HCT116 (cell line): ENCODE measurements around the gene NEK3. TPM values are rescaled to one million over a fixed set of nuclear protein-coding genes. Genes with fewer than 3 reads are reported as not detected.

Experiments used
- ATAC-seq: fragments of 200-7000 bp; cut with Tn5 transposase; 2 replicates; pipeline ENCODE4 v1.9.1; 2020; ENCODE audit warnings: mild to moderate bottlenecking, moderate library complexity
- BruUV-seq: library from RNA; stranded (reverse); fragments of 400-500 nt; replicated peaks from 2 replicates; lab custom pipeline; 2021; lab: Mats Ljungman, UMichigan
- CTCF ChIA-PET: fragments of 300-600 bp; sonication (Branson Sonifier 250); formaldehyde crosslinking; loops from one replicate; lab custom pipeline; 2021; ENCODE audit warnings: antibody characterized with exemption; lab: Charles Lee
- POLR2A ChIA-PET: fragments of 300-600, 350-600 bp; sonication (Branson Sonifier 250); formaldehyde crosslinking; loops from one replicate; lab custom pipeline; 2021; ENCODE audit warnings: antibody characterized with exemption; lab: Charles Lee
- RAD21 ChIA-PET, 2 experiments: fragments of 300-600 bp; sonication (Branson Sonifier 250); formaldehyde crosslinking; loops; one replicate each; lab custom pipeline; 2023; ENCODE audit warnings: low total read pairs in 2 of 2; ENCODE audit not compliant: uncharacterized antibody in 2 of 2, unreplicated experiment in 2 of 2, low non-redundant PET in 1 of 2; lab: Charles Lee
- DNase-seq: peaks from one replicate; pipeline ENCODE4 v3.0.0-alpha.2; 2010; ENCODE audit warnings: low read depth, low spot score
- H2AFZ ChIP-seq: fragments of 200-600 bp; shearing (Covaris generic), sonication (generic); 2 replicates; pipeline ENCODE4 v1.6.1; 2017; ENCODE audit warnings: low read depth, mixed run types, mixed read lengths, antibody characterized with exemption, low read length; ENCODE audit not compliant: poor library complexity, severe bottlenecking
- H3K27ac ChIP-seq: 2 replicates; pipeline ENCODE4 v1.5.1; 2012; ENCODE audit warnings: low read depth, low read length
- H3K27me3 ChIP-seq: fragments of 200-600 bp; sonication (generic); 2 replicates; pipeline ENCODE4 v1.6.1; 2016; ENCODE audit warnings: mixed run types, low read length, mixed read lengths; ENCODE audit not compliant: insufficient read depth
- H3K36me3 ChIP-seq, 2 experiments: fragments of 200-500 bp in 1 of 2; fragments of 200-600 bp in 1 of 2; sonication (Bioruptor generic) in 1 of 2; sonication (generic) in 1 of 2; 2 replicates each; pipeline versions ENCODE4 v1.5.1 to v1.6.1; 2014 to 2016; ENCODE audit warnings: low read length in 2 of 2, inconsistent platforms in 1 of 2, mixed read lengths in 1 of 2, mixed run types in 1 of 2; ENCODE audit not compliant: insufficient read depth in 2 of 2, control insufficient read depth in 1 of 2
- H3K4me1 ChIP-seq, 2 experiments: fragments of 200-600 bp in 1 of 2; sonication (generic) in 1 of 2; 2 replicates each; pipeline versions ENCODE4 v1.5.1 to v1.6.1; 2012 to 2017; ENCODE audit warnings: low read length in 2 of 2, inconsistent platforms in 1 of 2, mild to moderate bottlenecking in 1 of 2, mixed read lengths in 1 of 2, mixed run types in 1 of 2, moderate library complexity in 1 of 2; ENCODE audit not compliant: insufficient read depth in 2 of 2, control insufficient read depth in 1 of 2
- H3K4me2 ChIP-seq: fragments of 200-600 bp; sonication (generic); 2 replicates; pipeline ENCODE4 v1.6.1; 2017; ENCODE audit warnings: mixed run types, low read length, mixed read lengths
- H3K4me3 ChIP-seq, 2 experiments: fragments of 200-600 bp in 1 of 2; sonication (generic) in 1 of 2; replicated peaks in 1 of 2; 2 replicates each; pipeline ENCODE4 v1.5.1; 2011 to 2016; ENCODE audit warnings: low read length in 2 of 2, control low read depth in 1 of 2, low read depth in 1 of 2, mild to moderate bottlenecking in 1 of 2, mixed read lengths in 1 of 2, mixed run types in 1 of 2
- H3K79me2 ChIP-seq: fragments of 200-600 bp; sonication (generic); 2 replicates; pipeline ENCODE4 v1.6.1; 2017; ENCODE audit warnings: mild to moderate bottlenecking, mixed run types, low read length, moderate library complexity, mixed read lengths; ENCODE audit not compliant: insufficient read depth
- H3K9ac ChIP-seq: fragments of 200-600 bp; sonication (generic); 2 replicates; pipeline ENCODE4 v1.6.1; 2016; ENCODE audit warnings: low read length, mixed read lengths
- H3K9me2 ChIP-seq: fragments of 200-600 bp; sonication (generic), shearing (Covaris generic); 2 replicates; pipeline ENCODE4 v1.6.1; 2017; ENCODE audit warnings: mixed run types, mild to moderate bottlenecking, moderate library complexity; ENCODE audit not compliant: insufficient read depth
- H3K9me3 ChIP-seq, 2 experiments: fragments of 200-500 bp in 1 of 2; fragments of 200-600 bp in 1 of 2; sonication (Bioruptor generic) in 1 of 2; sonication (generic) in 1 of 2; 2 replicates each; pipeline ENCODE4 v1.6.1; 2014 to 2017; ENCODE audit warnings: low read length in 2 of 2, mixed read lengths in 2 of 2, inconsistent platforms in 1 of 2, low read depth in 1 of 2, mild to moderate bottlenecking in 1 of 2, mixed run types in 1 of 2, moderate library complexity in 1 of 2; ENCODE audit not compliant: control insufficient read depth in 1 of 2, insufficient read depth in 1 of 2
- H4K20me1 ChIP-seq: fragments of 200-600 bp; sonication (generic), shearing (Covaris generic); 2 replicates; pipeline ENCODE4 v1.6.1; 2017; ENCODE audit warnings: mixed run types, mild to moderate bottlenecking, moderate library complexity; ENCODE audit not compliant: insufficient read depth
- CTCF ChIP-seq, 3 experiments: fragments of 200-600 bp in 1 of 3; sonication (generic) in 1 of 3; IDR thresholded peaks in 2 of 3; conservative IDR thresholded peaks in 1 of 3; 2 replicates each; pipeline ENCODE4 v1.5.1; 2012 to 2017; ENCODE audit warnings: low read depth in 2 of 3, low read length in 2 of 3, antibody characterized with exemption in 1 of 3, borderline replicate concordance in 1 of 3, control low read depth in 1 of 3, mild to moderate bottlenecking in 1 of 3, mixed read lengths in 1 of 3, mixed run types in 1 of 3, moderate library complexity in 1 of 3; ENCODE audit not compliant: insufficient read depth in 1 of 3
- EGR1 ChIP-seq: IDR thresholded peaks from 2 replicates; pipeline ENCODE4 v1.6.1; 2012; ENCODE audit warnings: low read depth
- MAX ChIP-seq: IDR thresholded peaks from 2 replicates; pipeline ENCODE4 v1.6.1; 2012
- REST ChIP-seq: IDR thresholded peaks from 2 replicates; pipeline ENCODE4 v1.6.1; 2012; ENCODE audit warnings: low read depth
- SRF ChIP-seq: IDR thresholded peaks from 2 replicates; pipeline ENCODE4 v1.6.1; 2012; ENCODE audit warnings: low read depth
- ZBTB33 ChIP-seq: IDR thresholded peaks from 2 replicates; pipeline ENCODE4 v1.6.1; 2011; ENCODE audit warnings: mild to moderate bottlenecking, low read length, moderate library complexity; ENCODE audit not compliant: insufficient replicate concordance; ENCODE audit errors: extremely low read depth
- intact Hi-C: fragments of 100-400 bp; cut with micrococcal nuclease; formaldehyde crosslinking; loops from 2 replicates; pipeline ENCODE4 v1.10.0; 2022
- total RNA-seq: library from RNA; stranded (reverse); gene quantifications from one replicate; pipeline ENCODE4 v1.2.1, GENCODE V29; 2021; ENCODE audit not compliant: unreplicated experiment

NEK3 gene
- total RNA-seq, 1 experiment from 2014 or later = 15.7 TPM

- no peaks in the 10 kb centered on the region for H3K9me3 ChIP-seq
- H3K36me3 ChIP-seq = no peaks in the 10 kb centered on the region
- no peak overlapping the region for H3K9ac ChIP-seq
- no peaks in the 10 kb centered on the region for H3K27me3 ChIP-seq
- no peaks in the 10 kb centered on the region for H3K4me1 ChIP-seq
- no peak for TF ChIP-seq ZBTB33
- TF ChIP-seq SRF = no peak
- TF ChIP-seq EGR1 = no peak
- no peak for TF ChIP-seq REST
- TF ChIP-seq CTCF (IDR thresholded peaks at IDR 0.05 in 2 of 3, conservative IDR thresholded peaks at IDR 0.05 in 1 of 3; ENCODE audit: borderline replicate concordance in 1 of 3, insufficient read depth in 1 of 3, low read depth in 2 of 3, low read length in 2 of 3) = no peak
- no peak for TF ChIP-seq MAX
- H3K4me3 ChIP-seq = no peak overlapping the region
- no peaks in the 10 kb centered on the region for H4K20me1 ChIP-seq
- BruUV-seq = no TSS peak
- intact Hi-C loops = no loop called here
- H3K27ac ChIP-seq = no peak overlapping the region
- CTCF ChIA-PET = no interaction called here
- no peaks in the 10 kb centered on the region for H3K79me2 ChIP-seq
- no peak overlapping the region for H3K4me2 ChIP-seq
- no peaks in the 10 kb centered on the region for H3K9me2 ChIP-seq
- no peak for ATAC-seq
- POLR2A ChIA-PET = interaction anchor here (0.7 kb wide), 1 partner anchor 359 kb away, joined by 3 read pairs; the partner anchor contains the start of gene VPS36
- DNase-seq = no peak
- no peak overlapping the region for H2AFZ ChIP-seq
- RAD21 ChIA-PET = no interaction called here
Observed at GRCh38 chr13:52091473-52091872, 67.9 kb downstream of the NEK3 start.
